ENCODE data around the gene ENO1. TPM values are rescaled to one million over a fixed set of nuclear protein-coding genes. Genes with fewer than 3 reads are reported as not detected.

The ENO1 gene
- total RNA-seq, 1 donor from 2014 or later = 631 TPM

DNA sequence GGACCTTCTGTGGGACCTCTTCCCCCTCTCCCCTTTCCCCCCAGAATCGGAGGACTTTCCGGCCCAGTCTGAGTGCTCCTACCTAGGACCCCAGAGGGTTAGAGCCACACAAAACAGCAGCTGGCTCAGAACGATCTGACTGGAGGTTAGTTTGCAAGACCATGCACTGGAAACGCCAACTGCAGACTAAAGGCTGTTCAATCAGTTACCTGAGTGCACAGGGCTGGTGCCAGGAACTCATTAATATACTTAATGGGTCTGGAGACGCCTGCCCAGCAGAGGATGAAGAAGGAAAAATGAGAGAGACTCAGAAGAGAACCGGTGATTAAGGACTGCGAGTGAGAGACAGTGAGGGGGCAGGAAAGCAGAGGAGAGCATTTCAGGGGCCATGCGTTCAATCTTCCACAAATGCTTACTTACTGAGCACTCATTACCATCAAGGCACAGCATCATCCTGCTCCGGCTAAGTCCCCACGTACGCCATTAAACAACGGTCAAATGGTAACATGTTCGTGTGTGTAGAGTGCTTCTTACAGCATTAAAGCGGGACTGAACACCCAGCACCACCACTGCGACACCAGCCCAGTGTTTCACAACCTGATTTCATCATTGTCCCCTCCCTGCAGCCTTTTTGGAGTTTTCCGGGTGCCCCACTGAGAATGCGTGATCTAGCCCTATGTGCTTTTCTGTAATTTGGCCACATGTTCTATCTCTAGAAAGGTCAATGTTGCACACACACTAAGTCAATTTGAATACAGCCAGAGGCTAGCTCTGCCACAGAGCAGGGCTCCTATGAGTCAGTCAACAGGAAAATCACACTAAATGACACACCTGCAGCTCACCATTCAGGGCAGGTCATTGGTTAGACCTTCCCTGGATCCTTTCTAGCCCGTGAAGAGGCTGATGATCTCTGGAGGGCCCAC, 7.6 kb downstream of the ENO1 start:
- DNase-seq (ENCODE audit: low spot score) = no peak

DNA sequence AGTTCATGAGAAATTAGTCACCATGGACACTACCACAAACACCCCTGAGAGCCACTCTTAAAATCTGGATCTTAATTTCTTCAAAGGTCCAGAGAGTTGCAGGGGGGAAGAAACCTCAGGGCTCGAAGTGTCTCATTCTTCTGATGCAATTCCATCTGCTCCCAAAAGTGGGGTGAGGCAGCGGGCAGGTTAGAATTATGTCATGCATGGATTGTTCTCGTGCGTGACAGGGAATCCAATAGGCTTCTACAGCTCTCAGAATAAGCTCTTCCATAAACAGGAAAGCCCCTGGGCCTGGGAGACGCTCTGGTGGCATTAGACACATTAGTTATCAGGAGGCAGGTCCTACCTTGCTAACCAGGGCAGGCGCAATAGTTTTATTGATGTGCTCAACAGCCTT, 8.4 kb downstream of the ENO1 start:
- DNase-seq (ENCODE audit: low spot score) = no peak

DNA sequence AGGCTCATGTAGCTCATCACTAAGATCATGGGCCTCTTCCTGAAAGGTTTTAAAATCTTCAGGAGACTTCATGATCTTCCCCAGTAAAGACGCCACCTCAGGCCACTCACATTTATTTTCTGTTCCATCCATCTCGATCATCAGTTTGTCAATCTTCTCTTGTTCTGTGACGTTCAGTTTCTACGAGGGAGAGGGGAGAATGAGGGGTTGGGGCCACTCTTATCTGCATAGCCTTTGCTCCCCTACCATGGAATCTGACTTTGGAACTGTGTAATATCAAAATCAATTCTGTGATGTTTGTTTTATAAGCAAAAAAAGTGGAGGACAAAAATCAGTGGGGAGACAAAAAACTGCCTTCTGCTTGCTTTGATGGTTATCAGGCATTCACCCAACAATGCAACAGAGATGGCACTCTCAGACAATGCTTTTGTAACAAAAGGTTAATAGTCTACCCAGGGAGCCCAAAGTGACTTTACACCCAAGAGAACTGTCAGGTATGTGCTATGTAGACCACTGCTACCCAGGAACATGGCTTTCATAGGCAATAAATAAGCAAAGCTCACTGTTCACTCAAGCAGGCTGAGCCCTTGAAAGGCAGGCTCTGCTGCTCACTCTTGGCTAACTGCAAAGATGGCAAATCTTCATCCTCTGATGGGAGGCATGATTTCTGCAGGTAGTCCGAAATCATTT, 10.5 kb downstream of the ENO1 start:
- no peak for DNase-seq (ENCODE audit: low spot score)

DNA sequence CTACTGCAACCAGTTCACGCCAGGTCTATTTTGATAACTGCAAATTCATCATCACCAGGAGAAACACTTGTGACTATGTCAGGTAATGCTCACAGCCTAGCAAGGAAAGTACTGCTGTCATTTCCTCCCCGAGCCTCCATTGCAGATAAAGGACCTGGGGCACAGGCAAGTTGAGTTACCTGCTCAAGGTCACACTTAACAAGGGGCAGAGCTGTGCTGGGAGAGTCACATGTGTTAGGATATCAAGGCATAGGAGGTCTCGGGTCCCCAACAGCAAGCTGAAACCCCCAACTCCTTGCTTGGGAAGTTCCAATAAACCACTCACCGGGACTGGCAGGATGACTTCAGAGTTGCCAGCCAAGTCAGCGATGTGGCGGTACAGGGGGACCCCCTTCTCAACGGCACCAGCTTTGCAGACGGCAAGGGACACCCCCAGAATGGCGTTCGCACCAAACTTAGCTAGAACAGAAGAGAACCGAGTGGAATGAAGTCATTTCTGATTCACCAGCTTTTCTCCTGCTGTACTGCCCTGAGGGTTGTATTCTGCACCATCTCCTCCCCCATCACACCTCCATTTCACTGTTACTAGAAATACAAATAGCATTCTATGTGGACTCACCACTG, 11.6 kb downstream of the ENO1 start:
- no peak for DNase-seq (ENCODE audit: low spot score)

DNA sequence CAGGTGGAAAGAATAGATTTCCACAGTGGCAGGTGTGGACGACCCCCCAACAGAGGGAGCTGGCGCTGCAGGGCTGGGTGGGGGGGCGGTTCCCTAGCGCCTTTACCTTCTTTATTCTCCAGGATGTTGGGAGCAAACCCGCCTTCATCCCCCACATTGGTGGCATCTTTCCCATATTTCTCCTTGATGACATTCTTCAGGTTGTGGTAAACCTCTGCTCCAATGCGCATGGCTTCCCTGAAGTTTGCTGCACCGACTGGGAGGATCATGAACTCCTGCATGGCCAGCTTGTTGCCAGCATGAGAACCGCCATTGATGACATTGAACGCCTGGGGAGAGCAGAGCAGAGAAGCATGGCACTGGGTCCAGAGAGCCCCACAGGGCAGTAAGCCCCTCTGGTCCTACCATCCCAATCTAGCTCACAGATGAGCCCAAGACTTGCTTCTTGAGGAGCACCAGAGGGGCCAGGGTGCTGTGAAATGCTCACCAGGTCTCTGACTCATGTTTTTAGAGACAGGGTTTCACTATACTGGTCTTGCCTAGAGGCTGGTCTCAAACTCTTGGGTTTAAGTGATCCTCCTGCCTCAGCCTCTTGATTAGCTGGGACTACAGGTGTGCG, 12.2 kb downstream of the ENO1 start:
- DNase-seq (ENCODE audit: low spot score) = no peak

DNA sequence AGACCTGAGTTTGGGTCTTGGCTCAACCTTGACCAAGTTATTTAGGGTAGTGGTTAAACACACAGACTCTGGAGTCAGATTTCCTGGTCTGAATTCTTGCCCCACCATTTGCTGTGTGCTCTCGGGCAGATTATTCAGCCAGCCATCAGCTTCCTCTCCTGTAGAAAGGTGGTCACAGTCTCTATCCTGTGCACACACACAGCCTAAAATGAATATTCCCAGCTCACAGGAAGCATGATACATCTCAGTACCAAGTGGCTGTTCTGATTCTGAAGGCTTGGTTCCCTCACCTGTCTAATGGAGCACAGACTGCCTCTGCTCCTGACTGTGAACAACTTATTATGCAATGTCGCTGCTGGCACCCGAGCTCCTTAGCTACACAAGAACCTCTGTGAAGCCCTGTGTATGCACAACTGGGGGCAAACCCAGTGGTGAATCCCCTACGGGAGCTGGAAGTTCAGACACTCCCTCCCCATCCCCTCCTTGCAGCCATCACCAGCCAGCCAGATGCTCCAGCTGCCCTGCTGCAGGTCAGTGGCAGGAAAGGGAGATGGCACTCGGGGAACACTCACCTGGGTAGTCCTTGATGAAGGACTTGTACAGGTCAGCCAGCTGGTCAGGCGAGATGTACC, 13.7 kb downstream of the ENO1 start:
- DNase-seq (ENCODE audit: low spot score) = no peak

DNA sequence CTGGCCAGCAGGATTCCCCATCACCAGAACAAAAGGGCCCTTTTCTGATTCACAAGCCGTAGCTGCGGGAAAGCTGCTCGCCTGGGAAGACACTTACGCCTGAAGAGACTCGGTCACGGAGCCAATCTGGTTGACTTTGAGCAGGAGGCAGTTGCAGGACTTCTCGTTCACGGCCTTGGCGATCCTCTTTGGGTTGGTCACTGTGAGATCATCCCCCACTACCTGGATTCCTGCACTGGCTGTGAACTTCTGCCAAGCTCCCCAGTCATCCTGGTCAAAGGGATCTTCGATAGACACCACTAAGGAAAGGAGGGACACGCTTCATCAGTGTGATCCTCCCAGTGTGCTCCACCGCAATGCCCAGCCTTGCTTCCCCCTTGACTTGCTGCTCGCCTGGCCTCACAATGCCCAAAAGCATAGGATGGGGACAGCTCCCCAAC, 14.7 kb downstream of the ENO1 start:
- no peak for DNase-seq (ENCODE audit: low spot score)

DNA sequence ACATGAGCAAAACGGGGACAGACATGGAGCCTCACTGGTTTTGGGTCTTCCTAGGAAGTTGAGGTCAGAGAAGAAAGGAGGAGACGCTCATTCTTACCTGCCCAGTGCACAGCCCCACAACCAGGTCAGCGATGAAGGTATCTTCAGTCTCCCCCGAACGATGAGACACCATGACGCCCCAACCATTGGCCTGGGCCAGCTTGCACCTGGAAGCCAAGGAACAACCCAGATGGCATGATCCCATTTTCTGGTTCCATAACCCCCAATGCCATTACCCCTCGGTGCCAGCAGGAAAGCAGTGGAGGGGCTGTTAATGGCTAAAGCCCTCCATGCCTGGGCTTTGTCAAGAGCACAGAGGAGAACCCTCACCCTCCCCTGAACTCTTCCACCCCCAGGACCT, 15.3 kb downstream of the ENO1 start:
- DNase-seq (ENCODE audit: low spot score) = no peak

DNA sequence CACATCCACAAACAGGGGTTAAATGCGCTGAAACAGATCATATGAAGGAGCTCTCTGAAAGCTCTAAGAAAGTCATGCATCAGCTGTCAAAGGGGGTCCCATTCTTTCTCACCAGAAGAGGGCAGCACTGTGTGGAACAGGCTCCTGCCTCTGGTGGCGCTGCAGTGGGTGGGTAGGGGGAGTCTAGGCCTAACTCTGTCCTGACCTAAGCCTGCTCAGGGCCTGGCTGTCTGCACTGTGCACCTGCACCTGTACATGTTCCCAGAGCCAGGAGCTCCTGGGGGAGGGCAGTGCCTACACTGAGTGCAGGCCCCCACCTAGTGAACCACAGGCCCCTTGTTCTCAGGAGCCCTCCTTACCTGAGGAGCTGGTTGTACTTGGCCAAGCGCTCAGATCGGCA, 16.0 kb downstream of the ENO1 start:
- DNase-seq (ENCODE audit: low spot score) = no peak

DNA sequence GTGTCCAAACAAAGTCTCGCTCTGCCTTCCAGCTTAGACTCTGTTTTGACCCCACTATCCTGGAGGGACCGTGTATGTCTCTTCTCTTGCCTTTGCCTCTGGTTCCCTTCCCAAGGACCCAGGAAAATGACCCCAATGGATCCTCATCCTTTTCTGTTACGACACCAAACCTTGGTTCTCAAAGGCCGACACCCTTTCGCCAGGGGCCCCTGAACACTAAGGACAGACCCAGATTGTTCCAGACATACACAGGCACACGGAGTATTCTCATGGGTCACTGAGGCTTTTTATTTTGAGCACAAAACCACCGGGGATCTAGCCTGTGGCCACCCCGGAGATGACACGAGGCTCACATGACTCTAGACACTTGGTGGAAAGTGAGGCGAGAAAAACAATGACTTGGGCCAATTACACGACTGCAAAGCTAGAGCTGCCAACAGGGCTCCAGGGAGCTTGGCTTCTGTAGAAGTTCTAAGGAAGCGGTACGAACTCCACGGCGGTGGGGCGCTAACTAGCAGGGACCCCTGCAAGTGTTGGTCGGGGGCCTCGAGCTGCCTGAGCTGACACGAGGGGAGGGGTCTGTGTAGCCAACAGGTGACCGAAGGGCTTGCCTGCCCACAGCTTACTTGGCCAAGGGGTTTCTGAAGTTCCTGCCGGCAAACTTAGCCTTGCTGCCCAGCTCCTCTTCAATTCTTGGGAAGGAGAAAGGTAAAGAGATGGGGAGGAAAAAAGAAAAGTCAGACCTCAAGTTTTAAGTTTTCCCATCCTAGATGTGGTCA, 17.6 kb downstream of the ENO1 start:
- no peak for DNase-seq (ENCODE audit: low spot score)

DNA sequence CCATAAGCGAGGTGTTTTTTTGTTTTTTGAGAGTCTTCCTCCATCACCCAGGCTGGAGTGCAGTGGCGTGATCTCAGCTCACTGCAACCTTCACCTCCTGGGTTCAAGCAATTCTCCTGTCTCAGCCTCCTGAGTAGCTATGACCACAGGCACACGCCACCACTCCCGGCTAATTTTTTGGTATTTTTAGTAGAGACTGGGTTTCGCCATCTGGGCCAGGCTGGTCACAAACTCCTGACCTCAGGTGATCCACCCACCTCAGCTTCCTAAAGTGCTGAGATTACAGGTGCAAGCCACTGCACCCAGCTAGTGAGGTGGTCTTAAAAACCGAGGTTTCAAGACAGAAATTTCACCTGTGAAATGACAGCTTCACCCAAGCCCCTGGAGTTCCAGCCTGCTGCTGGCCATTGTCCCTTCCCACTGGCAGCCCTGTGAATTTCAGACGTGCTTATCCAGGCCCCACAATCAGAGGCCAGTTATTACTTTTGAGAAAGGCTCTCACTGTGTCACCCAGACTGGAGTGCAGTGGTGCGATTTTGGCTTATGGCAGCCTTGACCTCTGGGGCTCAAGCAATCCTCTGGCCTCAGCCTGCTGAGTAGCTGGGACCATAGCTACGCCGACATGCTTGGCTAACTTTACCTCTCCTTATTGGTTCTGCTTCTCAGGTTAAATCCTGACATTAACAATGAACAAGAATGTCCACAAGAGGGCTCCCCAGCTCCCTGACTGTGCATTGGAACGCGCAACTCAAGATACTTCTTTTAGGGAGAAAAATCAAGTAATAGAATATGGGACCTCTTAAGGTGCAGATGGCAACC, 19.4 kb downstream of the ENO1 start:
- peak; percentile 50 for DNase-seq (ENCODE audit: low spot score)

DNA sequence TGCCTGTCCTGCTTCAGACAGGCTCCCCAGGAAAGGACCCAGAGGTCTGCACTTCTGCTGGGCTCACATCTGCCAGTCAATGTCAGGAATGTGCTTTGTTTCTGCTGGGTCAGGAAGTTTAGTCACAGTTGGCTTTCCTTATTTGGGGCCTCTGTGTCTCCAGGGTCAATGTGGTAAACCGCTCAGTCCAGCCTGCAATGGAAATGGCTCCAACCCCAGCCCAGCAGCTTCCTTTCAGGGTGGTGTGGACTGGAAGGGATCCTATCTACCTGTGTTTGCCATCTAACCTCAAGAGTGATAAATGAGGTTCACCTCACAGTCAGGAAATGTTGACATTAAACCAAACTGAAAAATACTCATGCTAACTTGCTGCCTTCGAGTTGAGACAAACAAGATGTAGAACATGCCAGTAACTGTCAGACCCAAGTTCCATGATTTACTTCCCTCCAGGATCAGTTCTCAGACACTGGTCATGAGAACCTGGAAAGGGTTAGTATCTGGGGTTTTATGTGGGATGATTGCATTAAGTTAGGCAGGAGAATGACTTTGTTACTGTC, 20.3 kb downstream of the ENO1 start:
- DNase-seq (ENCODE audit: low spot score) = no peak

DNA sequence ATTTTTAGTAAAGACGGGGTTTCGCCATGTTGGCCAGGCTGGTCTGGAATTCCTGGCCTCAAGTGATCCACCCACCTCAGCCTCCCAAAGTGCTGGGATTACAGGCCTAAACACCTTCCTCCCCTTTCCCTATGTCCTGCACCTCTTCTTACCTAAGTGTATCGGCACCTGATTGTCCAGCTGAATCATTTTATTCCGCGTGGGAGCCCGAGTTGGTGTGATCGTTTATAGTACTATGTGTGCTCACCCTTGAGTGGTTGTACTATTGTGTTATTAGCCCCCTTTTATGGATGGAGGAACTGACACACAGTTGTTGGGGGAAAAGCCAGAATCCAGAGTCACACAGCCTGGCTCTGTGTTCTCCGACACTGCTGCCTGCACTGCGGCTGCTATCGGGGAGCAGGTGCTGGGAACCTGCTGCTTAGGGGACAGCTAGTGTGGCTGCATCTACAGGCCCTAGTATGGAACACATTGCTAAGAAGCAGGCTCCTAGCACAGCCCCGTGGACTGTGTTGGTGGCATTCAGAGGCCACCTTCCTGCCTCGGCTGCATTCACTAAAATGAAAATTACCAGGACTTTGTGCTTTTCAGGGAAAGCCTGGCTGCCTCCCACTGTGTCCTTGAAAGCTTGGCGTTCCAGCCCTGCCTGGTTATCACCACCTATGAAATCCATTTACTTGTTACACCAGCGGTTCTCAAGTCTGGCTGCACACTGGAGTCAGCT, 21.6 kb downstream of the ENO1 start:
- DNase-seq (ENCODE audit: low spot score) = no peak

DNA sequence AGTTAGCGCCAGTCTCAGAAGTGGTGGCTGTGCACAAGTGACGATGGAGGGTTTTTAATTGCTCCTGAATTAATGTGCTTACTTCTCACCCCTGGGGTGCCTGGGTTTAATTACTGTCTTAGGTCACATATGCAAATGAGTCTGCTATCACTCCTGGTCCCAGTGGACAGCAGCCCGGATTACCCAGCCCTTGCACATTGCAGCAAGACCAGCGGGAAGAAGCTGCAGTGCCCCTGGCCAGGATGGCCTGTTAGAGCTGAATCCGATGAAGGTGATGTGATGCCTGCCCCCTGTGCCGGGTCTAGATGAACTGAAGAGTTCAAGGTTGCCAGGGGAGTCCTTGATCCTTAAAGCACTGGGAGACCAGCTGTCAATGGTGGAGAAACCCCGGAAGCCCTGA, 24.2 kb downstream of the ENO1 start:
- no peak for DNase-seq (ENCODE audit: low spot score)

DNA sequence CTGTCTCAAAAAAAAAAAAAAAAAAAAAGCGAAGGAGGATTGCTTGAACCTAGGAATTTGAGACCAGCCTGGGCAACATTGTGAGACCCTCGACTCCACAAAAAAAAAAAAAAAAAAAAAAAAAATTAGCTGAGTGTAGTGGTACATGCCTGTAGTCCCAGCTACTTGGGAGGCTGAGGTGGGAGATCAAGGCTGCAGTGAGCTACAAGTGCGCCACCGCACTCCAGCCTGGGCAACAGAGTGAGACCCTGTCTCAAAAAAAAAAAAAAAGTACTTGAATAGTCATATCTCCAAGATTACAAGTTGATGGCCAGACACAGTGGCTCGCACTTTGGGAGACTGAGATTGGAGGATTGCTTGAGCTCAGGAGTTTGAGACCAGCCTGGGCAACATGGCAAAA, 27.4 kb downstream of the ENO1 start:
- DNase-seq (ENCODE audit: low spot score) = no peak

DNA sequence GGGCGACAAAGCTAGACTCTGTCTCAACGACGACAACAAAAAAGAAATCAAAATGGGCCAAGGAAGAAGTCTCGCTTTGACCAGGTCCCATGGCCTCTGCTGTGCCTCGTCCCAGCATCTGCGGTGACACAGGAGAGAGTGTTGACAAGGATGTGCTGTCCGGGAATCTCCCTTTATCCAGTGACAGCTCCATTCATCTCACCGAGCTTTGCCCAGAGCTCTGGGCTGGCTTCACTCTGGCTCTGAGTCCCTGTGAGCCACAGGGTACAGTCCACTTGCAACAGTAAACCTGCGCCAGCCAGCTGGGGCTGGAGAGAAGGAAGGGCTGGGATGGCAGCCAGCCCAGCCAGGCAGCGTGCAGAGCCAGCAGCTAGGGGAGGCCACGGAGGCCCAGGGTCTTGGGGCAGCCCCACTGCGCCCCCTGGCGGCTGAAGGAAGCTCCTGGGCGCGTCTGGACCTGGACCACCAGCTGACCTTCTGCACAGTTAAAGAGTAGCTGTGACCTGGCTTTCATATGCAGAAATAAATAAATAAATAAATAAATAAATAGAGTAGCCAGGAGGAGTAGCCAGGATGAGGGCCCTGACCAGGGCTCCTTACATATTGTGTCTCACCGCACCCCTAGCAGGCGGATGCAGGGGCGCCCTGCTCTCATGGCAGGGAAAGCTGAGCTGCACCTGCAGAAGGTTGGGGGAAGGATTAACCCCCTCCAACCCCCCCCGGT, 29.7 kb downstream of the ENO1 start:
- DNase-seq (ENCODE audit: low spot score) = peak; percentile 94

DNA sequence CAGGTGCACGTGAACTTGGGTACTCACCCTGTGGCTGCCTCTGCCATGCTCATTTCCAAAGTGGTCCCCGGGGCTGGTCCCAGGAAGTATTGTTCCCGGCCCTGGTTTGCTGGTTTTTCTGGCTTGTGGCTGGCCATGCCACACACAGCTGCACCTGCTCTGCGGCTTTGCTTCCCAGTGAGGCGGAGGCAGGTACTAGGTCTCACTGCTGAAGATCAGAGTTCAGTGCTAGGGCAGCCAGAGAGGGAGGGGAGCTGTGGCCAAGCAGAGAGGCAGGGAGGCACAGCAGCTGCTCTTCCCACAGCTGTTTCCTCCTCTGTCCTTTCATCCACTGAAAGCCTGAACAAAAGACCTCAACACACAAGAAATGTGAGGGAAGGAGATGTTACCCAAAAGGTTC, 30.5 kb downstream of the ENO1 start:
- peak; percentile 64 for DNase-seq (ENCODE audit: low spot score)

DNA sequence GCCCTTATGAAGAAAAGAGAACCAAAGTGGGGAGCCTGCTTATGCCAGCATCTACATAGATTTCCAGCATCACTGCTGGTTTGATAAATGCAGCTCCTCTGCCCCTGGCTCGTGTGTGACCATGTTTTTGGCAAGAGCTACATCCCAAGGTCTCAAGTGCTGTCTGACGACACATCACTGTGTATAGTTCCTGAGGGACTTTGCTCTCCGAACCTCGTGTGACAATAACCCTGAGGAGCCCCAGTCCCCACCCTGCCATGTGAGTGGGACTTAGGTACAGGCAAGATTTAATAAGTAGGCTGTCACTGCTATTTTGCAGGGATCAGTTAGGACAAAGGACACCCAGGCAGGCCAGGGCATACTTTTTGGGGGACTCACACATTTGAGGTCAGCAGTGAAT, 32.2 kb downstream of the ENO1 start:
- peak; percentile 67 for DNase-seq (ENCODE audit: low spot score)
